Psoas muscle (tissue), 8 donors: ENCODE measurements around the gene DOCK1. TPM values are rescaled to one million over a fixed set of nuclear protein-coding genes. Genes with fewer than 3 reads are reported as not detected.

ENCODE experiments used
- ATAC-seq, 4 donors: fragments of 200-7000 bp; cut with Tn5 transposase; one replicate each; pipeline ENCODE4 v1.9.1; 2020; ENCODE audit warnings: moderate library complexity in 3 of 4, mild to moderate bottlenecking in 2 of 4
- DNase-seq, 2 donors: peaks; one replicate each; pipeline ENCODE4 v3.0.0-alpha.2; 2020
- H3K27ac ChIP-seq: fragments of 200-600 bp; one replicate; pipeline ENCODE4 v1.8.0; 2022
- H3K27me3 ChIP-seq, 3 donors: fragments of 200-600 bp in 1 of 3; one replicate each; pipeline versions ENCODE4 v1.6.1 to v1.8.0; 2013 to 2022; ENCODE audit warnings: low read length in 2 of 3, mild to moderate bottlenecking in 2 of 3, moderate library complexity in 1 of 3; ENCODE audit not compliant: insufficient read depth in 3 of 3
- H3K36me3 ChIP-seq, 2 donors: fragments of 200-600 bp in 1 of 2; one replicate each; pipeline versions ENCODE4 v1.6.1 to v1.8.0; 2013 to 2022; ENCODE audit warnings: low read depth in 1 of 2, mild to moderate bottlenecking in 1 of 2, moderate library complexity in 1 of 2; ENCODE audit not compliant: insufficient read depth in 1 of 2
- H3K4me1 ChIP-seq: fragments of 200-600 bp; one replicate; pipeline ENCODE4 v1.8.0; 2022
- H3K4me3 ChIP-seq: fragments of 200-600 bp; one replicate; pipeline ENCODE4 v1.8.0; 2022; ENCODE audit warnings: mild to moderate bottlenecking
- H3K9me3 ChIP-seq: fragments of 200-600 bp; one replicate; pipeline ENCODE4 v1.8.0; 2022
- WGBS, 3 donors: extraction: QIAGEN DNeasy Blood & Tissue Kit; methylation state at CpG; one replicate each; pipeline versions ENCODE4 v1.1.6 to v1.1.7; 2013; 5-methylcytosine and 5-hydroxymethylcytosine counted together
- intact Hi-C, 2 donors: fragments of 100-400 bp; cut with DNase I; formaldehyde crosslinking; loops; one replicate each; pipeline versions ENCODE4 v1.11.0 to v1.14.2; 2022
- polyA plus RNA-seq, 3 donors: library from polyadenylated mRNA; stranded (reverse); fragments of 200-250 nt; gene quantifications; one replicate each; pipeline ENCODE4 v1.2.3, GENCODE V29; 2013
- total RNA-seq, 4 donors: library from RNA; stranded (reverse); fragmentation: NEBNext Ultra II Directional in 2 of 4; extraction: Animal tissue kit (Norgen Biotek cat#: 25700) in 2 of 4; gene quantifications; one replicate each; pipeline versions ENCODE4 v1.2.1 to v1.2.4, GENCODE V29; 2021 to 2023
- TF ChIP-seq, protein P1 (sequence below): fragments of 200-600 bp; IDR thresholded peaks from one replicate; pipeline ENCODE4 v1.8.0; 2022; ENCODE audit warnings: antibody characterized with exemption
- donor health status: healthy with polysubstance abuse.
- donor health status: DM: no; HTN: no; CAD: no; lungs with moderate emphysema.
- donor health status: Bipolar disorder and iron deficiency.
- donor health status: healthy.
- donor health status: DM: yes; HTN: yes; CAD: no.
- donor health status: DM: no; HTN: no; CAD: no.
- donor health status: DM: no; HTN: no; CAD: no.
- donor health status: DM: yes; HTN: yes; CAD: no.

Gene DOCK1
- total and polyA plus RNA-seq, 7 donors, result 2.1 to 11.3 (median 5.4) TPM

DNA sequence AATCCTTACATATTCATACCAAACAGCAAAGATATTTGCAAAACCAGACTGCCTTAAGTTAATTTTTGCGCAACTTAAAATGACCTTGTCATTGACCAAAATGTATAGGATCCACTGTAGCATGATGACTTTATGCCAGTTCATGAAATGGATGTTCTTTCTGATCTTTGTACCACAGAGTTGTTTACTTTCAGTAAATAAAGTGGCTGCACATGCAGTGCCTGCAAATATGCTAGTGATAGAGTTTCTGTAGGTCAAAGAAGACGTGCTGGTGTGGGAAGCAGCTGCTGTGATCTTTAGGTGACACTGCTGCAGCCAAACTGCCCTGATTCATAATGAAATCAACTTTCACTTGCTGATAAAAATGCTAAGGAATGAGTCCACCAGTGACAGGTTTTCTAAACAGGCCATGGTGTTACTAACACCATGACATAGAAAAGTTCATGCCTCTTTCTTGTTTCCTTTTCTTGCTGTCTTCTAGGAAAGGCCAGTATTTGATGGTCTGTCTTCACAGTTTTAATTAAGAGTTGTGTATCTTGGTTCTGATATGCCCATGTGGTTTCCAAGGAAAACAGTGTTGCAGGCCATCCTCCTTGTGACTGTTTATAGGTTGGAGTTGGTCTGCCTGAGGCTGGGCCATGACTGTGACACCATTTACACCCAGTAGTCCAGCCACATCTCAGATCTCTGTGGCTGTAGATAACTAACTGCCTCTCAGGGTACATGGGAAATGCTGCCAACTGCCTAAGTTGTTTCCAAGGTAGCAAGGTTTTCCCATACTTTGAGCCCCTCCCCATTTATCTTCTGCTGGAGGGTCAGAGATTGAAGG, 228.7 kb downstream of the DOCK1 start:
- TF ChIP-seq, protein P1, sequence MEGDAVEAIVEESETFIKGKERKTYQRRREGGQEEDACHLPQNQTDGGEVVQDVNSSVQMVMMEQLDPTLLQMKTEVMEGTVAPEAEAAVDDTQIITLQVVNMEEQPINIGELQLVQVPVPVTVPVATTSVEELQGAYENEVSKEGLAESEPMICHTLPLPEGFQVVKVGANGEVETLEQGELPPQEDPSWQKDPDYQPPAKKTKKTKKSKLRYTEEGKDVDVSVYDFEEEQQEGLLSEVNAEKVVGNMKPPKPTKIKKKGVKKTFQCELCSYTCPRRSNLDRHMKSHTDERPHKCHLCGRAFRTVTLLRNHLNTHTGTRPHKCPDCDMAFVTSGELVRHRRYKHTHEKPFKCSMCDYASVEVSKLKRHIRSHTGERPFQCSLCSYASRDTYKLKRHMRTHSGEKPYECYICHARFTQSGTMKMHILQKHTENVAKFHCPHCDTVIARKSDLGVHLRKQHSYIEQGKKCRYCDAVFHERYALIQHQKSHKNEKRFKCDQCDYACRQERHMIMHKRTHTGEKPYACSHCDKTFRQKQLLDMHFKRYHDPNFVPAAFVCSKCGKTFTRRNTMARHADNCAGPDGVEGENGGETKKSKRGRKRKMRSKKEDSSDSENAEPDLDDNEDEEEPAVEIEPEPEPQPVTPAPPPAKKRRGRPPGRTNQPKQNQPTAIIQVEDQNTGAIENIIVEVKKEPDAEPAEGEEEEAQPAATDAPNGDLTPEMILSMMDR, result no peak
- intact Hi-C loops, result no loop called here
- H3K27ac ChIP-seq, result no peak overlapping the region
- H3K9me3 ChIP-seq, result no peaks in the 10 kb centered on the region
- DNase-seq (no peak), ATAC-seq (no peak)
- WGBS, 3 donors, result 86 to 96% (median 87%) methylated on average over 2 of the region's 2 CpGs
- no peaks in the 10 kb centered on the region for H3K4me1 ChIP-seq
- no peak overlapping the region for H3K4me3 ChIP-seq
- H3K27me3 ChIP-seq, result no peaks in the 10 kb centered on the region
- H3K36me3 ChIP-seq, result peaks cover 0 to 6% of the 10 kb centered on the region in 2 donors

DNA sequence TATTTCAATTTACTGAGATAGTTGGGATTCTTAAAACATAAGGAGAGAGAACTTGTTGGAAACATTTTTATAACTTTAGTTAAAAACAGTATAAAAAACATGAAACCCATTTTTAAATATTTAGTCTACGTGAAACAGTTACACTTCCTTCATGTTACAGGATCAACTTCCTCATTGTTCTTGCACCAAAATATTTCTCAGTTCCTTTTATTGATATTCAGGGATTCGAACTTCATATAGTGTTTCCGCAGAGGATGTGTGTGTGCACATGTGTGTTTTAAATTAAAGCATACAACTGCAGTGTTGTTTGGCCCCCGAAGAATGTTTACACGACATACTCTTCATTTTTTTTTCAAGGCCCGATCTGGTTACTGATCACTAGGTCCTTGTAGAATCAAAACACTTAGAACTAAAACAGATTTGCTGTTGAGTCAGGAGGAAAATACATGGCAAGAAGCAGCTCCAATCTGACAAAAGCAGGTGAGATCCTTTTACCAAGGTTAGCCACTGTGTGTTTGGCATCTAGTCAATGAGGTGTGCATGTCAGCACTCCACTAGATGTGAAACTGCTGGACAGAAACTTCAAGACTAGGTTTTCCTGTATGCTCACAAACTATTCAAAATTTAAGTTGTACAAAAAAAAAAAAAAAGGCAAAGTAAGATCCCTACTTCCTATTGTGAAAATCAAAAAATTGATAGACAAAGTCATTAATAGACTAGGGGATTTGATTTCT, 230.8 kb downstream of the DOCK1 start:
- Histone ChIP-seq H3K27me3 (no peaks in the 10 kb centered on the region), H3K4me1 (no peaks in the 10 kb centered on the region), H3K4me3 (no peak overlapping the region), H3K27ac (no peak overlapping the region), H3K36me3 (no peaks in the 10 kb centered on the region), H3K9me3 (no peaks in the 10 kb centered on the region)
- WGBS, 3 donors, result 60 to 66% (median 60%) methylated on average over 6 of the region's 6 CpGs
- ATAC-seq, result no peak
- intact Hi-C loops, result no loop called here
- DNase-seq, result no peak
- TF ChIP-seq, protein P1, result no peak

DNA sequence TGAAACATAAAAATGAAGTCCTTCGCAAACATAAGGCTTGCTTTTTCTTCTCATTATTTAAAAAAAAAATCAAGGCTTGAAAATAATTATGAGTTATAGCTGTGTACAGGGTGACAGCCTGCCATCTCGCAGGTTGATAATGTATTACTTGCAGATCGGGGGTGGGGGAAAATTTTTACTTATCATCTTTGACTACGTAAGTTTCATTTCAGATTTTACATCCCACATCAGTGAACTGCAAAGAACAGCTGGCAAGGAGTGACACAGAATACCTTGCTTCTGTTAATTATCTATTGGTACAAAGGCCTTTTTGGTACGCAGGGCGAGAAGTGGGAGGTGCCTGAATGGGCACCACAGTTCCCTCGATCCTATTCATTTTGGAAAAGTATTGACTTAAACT, 232.2 kb downstream of the DOCK1 start:
- Histone ChIP-seq H3K27ac (no peak overlapping the region), H3K27me3 (no peaks in the 10 kb centered on the region), H3K9me3 (no peaks in the 10 kb centered on the region), H3K4me1 (no peaks in the 10 kb centered on the region), H3K4me3 (no peak overlapping the region), H3K36me3 (no peaks in the 10 kb centered on the region)
- WGBS, 3 donors, result 97 to 98% (median 97%) methylated on average over 7 of the region's 7 CpGs
- ATAC-seq, result no peak
- intact Hi-C loops, result no loop called here
- no peak for DNase-seq
- TF ChIP-seq, protein P1, result no peak

DNA sequence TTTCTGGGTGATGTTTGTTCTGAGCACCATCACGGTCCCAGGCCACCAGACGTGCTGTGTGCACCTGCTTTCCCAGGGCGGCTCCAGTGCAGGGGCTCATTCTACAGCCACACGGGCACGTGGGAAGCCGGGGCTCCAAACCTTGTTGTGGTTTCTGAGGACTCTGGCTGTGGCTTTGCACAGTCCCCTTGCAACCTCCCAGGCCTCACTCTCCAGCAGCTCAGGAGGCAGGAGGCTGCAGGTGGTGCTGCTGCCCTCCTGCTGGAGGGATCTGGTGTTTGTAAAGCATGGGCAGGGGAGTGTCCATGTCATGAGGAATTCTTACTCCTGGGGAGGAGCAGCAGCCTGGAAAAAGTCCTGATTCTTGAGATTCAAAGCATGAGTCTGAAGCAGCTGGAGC, 236.9 kb downstream of the DOCK1 start:
- TF ChIP-seq, protein P1, result no peak
- intact Hi-C loops, result no loop called here
- H3K9me3 ChIP-seq, result no peaks in the 10 kb centered on the region
- H3K27me3 ChIP-seq, result no peaks in the 10 kb centered on the region
- no peak overlapping the region for H3K27ac ChIP-seq
- H3K4me3 ChIP-seq, result no peak overlapping the region
- H3K36me3 ChIP-seq, result no peaks in the 10 kb centered on the region
- WGBS, 3 donors, result 74 to 89% (median 82%) methylated on average over 6 of the region's 6 CpGs
- no peaks in the 10 kb centered on the region for H3K4me1 ChIP-seq
- DNase-seq, result no peak
- no peak for ATAC-seq
